Thoracic aorta (tissue), 2 donors: ENCODE data around the gene C11orf58. TPM values are rescaled to one million over a fixed set of nuclear protein-coding genes. Genes with fewer than 3 reads are reported as not detected.

ENCODE experiments used
- ATAC-seq: fragments of 150-250 bp; one replicate; pipeline ENCODE4 v1.8.0; 2017; ENCODE audit warnings: low read depth; ENCODE audit not compliant: insufficient number of reproducible peaks, low FRiP score
- DNase-seq: peaks from one replicate; pipeline ENCODE4 v3.0.0-alpha.2; 2020; ENCODE audit warnings: low spot score
- H3K27ac ChIP-seq, 2 donors: fragments of 200-600 bp; sonication (generic); 1 replicate in 1 of 2; 2 replicates in 1 of 2; pipeline ENCODE4 v1.5.1; 2016; ENCODE audit warnings: mild to moderate bottlenecking in 2 of 2, moderate library complexity in 2 of 2
- H3K27me3 ChIP-seq: fragments of 200-600 bp; sonication (generic); replicated peaks from 2 replicates; pipeline ENCODE4 v1.6.0; 2016; ENCODE audit warnings: mild to moderate bottlenecking; ENCODE audit not compliant: insufficient read depth
- H3K36me3 ChIP-seq: fragments of 200-600 bp; sonication (generic); one replicate; pipeline ENCODE4 v1.5.1; 2016
- H3K4me1 ChIP-seq, 2 donors: fragments of 200-600 bp; sonication (generic); 1 replicate in 1 of 2; 2 replicates in 1 of 2; pipeline versions ENCODE4 v1.5.1 to v1.6.0; 2016; ENCODE audit warnings: low read depth in 2 of 2, mild to moderate bottlenecking in 1 of 2; ENCODE audit not compliant: control insufficient read depth in 1 of 2
- H3K4me3 ChIP-seq: fragments of 200-600 bp; sonication (generic); 2 replicates; pipeline ENCODE4 v1.5.1; 2016; ENCODE audit warnings: mild to moderate bottlenecking
- H3K9me3 ChIP-seq: fragments of 200-600 bp; sonication (generic); 2 replicates; pipeline ENCODE4 v1.5.1; 2016
- CTCF ChIP-seq: fragments of 200-600 bp; sonication (generic); IDR thresholded peaks from one replicate; pipeline ENCODE4 v1.5.1; 2019; ENCODE audit warnings: antibody characterized with exemption
- total RNA-seq, 2 donors: library from RNA; depleted of rRNA; stranded (reverse); fragments of >200 nt; gene quantifications; one replicate each; pipeline versions ENCODE4 v1.1.0 to v1.2.3, GENCODE V29; 2016

Gene C11orf58
- total RNA-seq, 2 donors from 2014 or later, result 104 to 161 TPM

GRCh38 chr11:16777613-16777975 lies 39.1 kb downstream of the C11orf58 start:
- no peak for TF ChIP-seq CTCF
- Histone ChIP-seq H3K4me1 (no peaks in the 10 kb centered on the region), H3K4me3 (no peak overlapping the region), H3K27ac (no peak overlapping the region), H3K36me3 (no peaks in the 10 kb centered on the region), H3K9me3 (no peaks in the 10 kb centered on the region), H3K27me3 (no peaks in the 10 kb centered on the region)
- ATAC-seq (no peak), DNase-seq (no peak)

GRCh38 chr11:16778286-16778685 lies 39.8 kb downstream of the C11orf58 start:
- H3K36me3 ChIP-seq, result no peaks in the 10 kb centered on the region
- ATAC-seq, result no peak

GRCh38 chr11:16778876-16779275 lies 40.4 kb downstream of the C11orf58 start:
- no peak overlapping the region for H3K27ac ChIP-seq
- no peak for TF ChIP-seq CTCF
- H3K27me3 ChIP-seq, result no peaks in the 10 kb centered on the region
- H3K4me1 ChIP-seq, result no peaks in the 10 kb centered on the region
- DNase-seq (no peak), ATAC-seq (no peak)
- H3K4me3 ChIP-seq, result no peak overlapping the region
- H3K9me3 ChIP-seq, result no peaks in the 10 kb centered on the region
- H3K36me3 ChIP-seq, result no peaks in the 10 kb centered on the region

More at GRCh38 chr11:16778286-16778685, 39.8 kb downstream of the C11orf58 start:
- no peak for DNase-seq
- Histone ChIP-seq H3K9me3 (no peaks in the 10 kb centered on the region), H3K4me3 (no peak overlapping the region), H3K27ac (no peak overlapping the region), H3K4me1 (no peaks in the 10 kb centered on the region), H3K27me3 (no peaks in the 10 kb centered on the region)
- TF ChIP-seq CTCF, result no peak

GRCh38 chr11:16779436-16779835 lies 41.0 kb downstream of the C11orf58 start:
- no peaks in the 10 kb centered on the region for H3K4me1 ChIP-seq
- TF ChIP-seq CTCF, result no peak
- no peaks in the 10 kb centered on the region for H3K27me3 ChIP-seq
- ATAC-seq, result no peak
- no peak overlapping the region for H3K4me3 ChIP-seq
- no peak overlapping the region for H3K27ac ChIP-seq
- no peaks in the 10 kb centered on the region for H3K9me3 ChIP-seq
- H3K36me3 ChIP-seq, result no peaks in the 10 kb centered on the region
- no peak for DNase-seq

- no peaks in the 10 kb centered on the region for H3K36me3 ChIP-seq
- no peak overlapping the region for H3K4me3 ChIP-seq
- no peaks in the 10 kb centered on the region for H3K27me3 ChIP-seq
- no peaks in the 10 kb centered on the region for H3K4me1 ChIP-seq
- no peaks in the 10 kb centered on the region for H3K9me3 ChIP-seq
- no peak for TF ChIP-seq CTCF
- ATAC-seq (no peak), DNase-seq (no peak)
- no peak overlapping the region for H3K27ac ChIP-seq
Measured at GRCh38 chr11:16780146-16780545, 41.7 kb downstream of the C11orf58 start.
